PC-9 (cell line): ENCODE data around the gene PCSK7. TPM values are rescaled to one million over a fixed set of nuclear protein-coding genes. Genes with fewer than 3 reads are reported as not detected.
"Not testable (repeated sequence)": the region's sequence is repeated elsewhere in the genome, so short reads cannot be mapped to it uniquely, and the experiment has no call there.

Source experiments
- BruUV-seq: library from RNA; stranded (reverse); fragments of 400-500 nt; replicated peaks from 2 replicates; lab custom pipeline; 2021; lab: Mats Ljungman, UMichigan
- CTCF ChIA-PET: fragments of 300-600 bp; sonication (Branson Sonifier 250); formaldehyde crosslinking; loops from one replicate; lab custom pipeline; 2022; ENCODE audit warnings: antibody characterized with exemption; lab: Charles Lee
- POLR2A ChIA-PET: fragments of 300-600 bp; sonication (Branson Sonifier 250); formaldehyde crosslinking; loops from one replicate; lab custom pipeline; 2022; ENCODE audit warnings: antibody characterized with exemption; ENCODE audit not compliant: unreplicated experiment; lab: Charles Lee
- DNase-seq, 2 experiments: peaks; one replicate each; pipeline versions ENCODE4 v3.0.0 to v3.0.0-alpha.2; 2015 to 2022; ENCODE audit warnings: mixed read lengths in 1 of 2
- H2AFZ ChIP-seq: fragments of 200-600 bp; sonication (generic); 2 replicates; pipeline ENCODE4 v1.8.1; 2017; ENCODE audit warnings: antibody characterized with exemption
- H3F3A ChIP-seq: fragments of 200-600 bp; sonication (generic); 2 replicates; pipeline ENCODE4 v1.8.1; 2017; ENCODE audit warnings: antibody characterized with exemption, mild to moderate bottlenecking, low read depth; ENCODE audit not compliant: insufficient read depth
- H3K27ac ChIP-seq: fragments of 200-600 bp; sonication (generic); 2 replicates; pipeline ENCODE4 v1.6.1; 2016; ENCODE audit warnings: mixed run types
- H3K27me3 ChIP-seq: fragments of 200-600 bp; sonication (generic); 2 replicates; pipeline ENCODE4 v1.6.1; 2016; ENCODE audit warnings: low read depth, mixed run types; ENCODE audit not compliant: insufficient read depth
- H3K36me3 ChIP-seq: fragments of 200-600 bp; sonication (generic); 2 replicates; pipeline ENCODE4 v1.6.1; 2016; ENCODE audit warnings: low read depth, mixed run types
- H3K4me1 ChIP-seq: fragments of 200-600 bp; sonication (generic); replicated peaks from 2 replicates; pipeline ENCODE4 v1.6.1; 2016; ENCODE audit warnings: mixed run types; ENCODE audit not compliant: insufficient read depth
- H3K4me2 ChIP-seq: fragments of 200-600 bp; sonication (generic); 2 replicates; pipeline ENCODE4 v1.6.1; 2017; ENCODE audit warnings: mixed run types
- H3K4me3 ChIP-seq: fragments of 200-600 bp; sonication (generic); 2 replicates; pipeline ENCODE4 v1.6.1; 2016; ENCODE audit warnings: mixed run types
- H3K79me2 ChIP-seq: fragments of 200-600 bp; sonication (generic); 2 replicates; pipeline ENCODE4 v1.6.1; 2017; ENCODE audit warnings: low read depth, mixed run types
- H3K9me2 ChIP-seq: fragments of 200-600 bp; sonication (generic); 2 replicates; pipeline ENCODE4 v1.8.1; 2017; ENCODE audit warnings: mild to moderate bottlenecking; ENCODE audit not compliant: insufficient read depth
- H3K9me3 ChIP-seq: fragments of 200-600 bp; sonication (generic); 2 replicates; pipeline ENCODE4 v1.8.1; 2016; ENCODE audit warnings: low read depth; ENCODE audit not compliant: insufficient read depth
- H4K20me1 ChIP-seq: fragments of 200-600 bp; sonication (generic); 2 replicates; pipeline ENCODE4 v1.8.1; 2017; ENCODE audit not compliant: insufficient read depth
- EZH2 ChIP-seq: fragments of 200-600 bp; sonication (generic); IDR thresholded peaks from 2 replicates; pipeline ENCODE4 v1.8.0; 2017; ENCODE audit warnings: antibody characterized with exemption, low read depth
- intact Hi-C: fragments of 100-400 bp; cut with micrococcal nuclease; formaldehyde crosslinking; loops from one replicate; pipeline ENCODE4 v1.10.0; 2022; ENCODE audit not compliant: unreplicated experiment
- total RNA-seq: library from RNA; stranded (reverse); gene quantifications from 2 replicates; pipeline ENCODE4 v1.2.3, GENCODE V29; 2021
- TF ChIP-seq, protein P1 (sequence below): fragments of 200-600 bp; sonication (generic); conservative IDR thresholded peaks from 2 replicates; pipeline ENCODE4 v1.6.1; 2017; ENCODE audit warnings: mixed run types, antibody characterized with exemption, mild to moderate bottlenecking, moderate library complexity

The PCSK7 gene
- total RNA-seq, 1 experiment from 2014 or later = 41.6 TPM

- POLR2A ChIA-PET = no interaction called here
- H3F3A ChIP-seq = no peaks in the 10 kb centered on the region
Observed at GRCh38 chr11:117278347-117278746, 46.5 kb upstream of the PCSK7 start.

DNA sequence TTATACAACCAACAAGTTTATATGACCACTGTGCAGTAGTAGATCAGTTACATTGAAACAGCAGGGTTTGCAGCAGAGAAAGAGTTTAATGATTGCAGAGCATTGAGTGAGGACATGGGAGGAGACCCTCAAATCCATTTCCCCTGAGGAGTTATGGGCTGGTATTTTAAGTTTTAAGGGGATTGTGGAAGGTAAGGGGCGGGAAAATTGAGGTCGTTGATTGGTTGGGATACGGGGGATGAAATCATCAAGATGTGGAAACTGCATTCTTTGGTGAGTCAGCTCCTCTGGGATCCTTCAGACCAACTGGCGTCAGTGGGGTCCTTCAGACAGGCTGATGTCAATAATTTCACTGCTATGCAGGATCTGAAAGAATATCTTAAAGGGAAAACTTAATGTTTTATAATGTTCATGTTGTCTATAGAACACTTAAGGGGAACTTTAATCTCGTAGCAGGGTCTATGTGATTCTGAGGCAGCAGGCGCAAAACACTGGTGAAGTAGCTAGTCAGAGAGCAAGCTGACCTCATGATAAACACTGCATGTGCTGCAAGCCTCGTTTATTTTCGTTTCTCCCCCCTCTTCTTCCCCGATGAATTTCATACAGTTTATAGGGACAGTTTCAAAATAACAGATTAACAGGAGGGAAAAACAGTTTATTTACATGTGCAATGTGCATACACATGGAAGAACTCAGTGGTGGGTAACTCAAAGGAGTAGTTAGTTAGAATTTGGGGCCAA, 41.8 kb upstream of the PCSK7 start:
- Histone ChIP-seq H3K36me3 (no peaks in the 10 kb centered on the region), H3K27me3 (no peaks in the 10 kb centered on the region), H3K9me2 (no peaks in the 10 kb centered on the region), H3K4me3 (no peak overlapping the region), H3K4me1 (no peaks in the 10 kb centered on the region), H3K79me2 (no peaks in the 10 kb centered on the region), H3K9me3 (no peaks in the 10 kb centered on the region), H3K4me2 (no peak overlapping the region), H2AFZ (no peak overlapping the region), H3F3A (no peaks in the 10 kb centered on the region), H3K27ac (no peak overlapping the region), H4K20me1 (no peaks in the 10 kb centered on the region)
- BruUV-seq = no TSS peak
- intact Hi-C loops = no loop called here
- ChIA-PET CTCF (no interaction called here), POLR2A (no interaction called here)
- TF ChIP-seq, protein P1, sequence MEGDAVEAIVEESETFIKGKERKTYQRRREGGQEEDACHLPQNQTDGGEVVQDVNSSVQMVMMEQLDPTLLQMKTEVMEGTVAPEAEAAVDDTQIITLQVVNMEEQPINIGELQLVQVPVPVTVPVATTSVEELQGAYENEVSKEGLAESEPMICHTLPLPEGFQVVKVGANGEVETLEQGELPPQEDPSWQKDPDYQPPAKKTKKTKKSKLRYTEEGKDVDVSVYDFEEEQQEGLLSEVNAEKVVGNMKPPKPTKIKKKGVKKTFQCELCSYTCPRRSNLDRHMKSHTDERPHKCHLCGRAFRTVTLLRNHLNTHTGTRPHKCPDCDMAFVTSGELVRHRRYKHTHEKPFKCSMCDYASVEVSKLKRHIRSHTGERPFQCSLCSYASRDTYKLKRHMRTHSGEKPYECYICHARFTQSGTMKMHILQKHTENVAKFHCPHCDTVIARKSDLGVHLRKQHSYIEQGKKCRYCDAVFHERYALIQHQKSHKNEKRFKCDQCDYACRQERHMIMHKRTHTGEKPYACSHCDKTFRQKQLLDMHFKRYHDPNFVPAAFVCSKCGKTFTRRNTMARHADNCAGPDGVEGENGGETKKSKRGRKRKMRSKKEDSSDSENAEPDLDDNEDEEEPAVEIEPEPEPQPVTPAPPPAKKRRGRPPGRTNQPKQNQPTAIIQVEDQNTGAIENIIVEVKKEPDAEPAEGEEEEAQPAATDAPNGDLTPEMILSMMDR = no peak
- TF ChIP-seq EZH2 = no peak
- no peak for DNase-seq

More at GRCh38 chr11:117278347-117278746, 46.5 kb upstream of the PCSK7 start:
- no peak overlapping the region for H3K4me2 ChIP-seq
- no peaks in the 10 kb centered on the region for H3K79me2 ChIP-seq
- H2AFZ ChIP-seq = no peak overlapping the region
- no TSS peak for BruUV-seq
- no peaks in the 10 kb centered on the region for H3K4me1 ChIP-seq
- DNase-seq = no peak
- intact Hi-C loops = no loop called here
- CTCF ChIA-PET = no interaction called here
- peaks cover 5% of the 10 kb centered on the region; the same call in 1 of the 2 replicates for H3K36me3 ChIP-seq
- H3K4me3 ChIP-seq = no peak overlapping the region
- H3K27ac ChIP-seq = no peak overlapping the region
- no peaks in the 10 kb centered on the region for H3K9me3 ChIP-seq
- TF ChIP-seq, protein P1 = no peak
- TF ChIP-seq EZH2 = no peak
- no peaks in the 10 kb centered on the region for H3K27me3 ChIP-seq
- H4K20me1 ChIP-seq = no peaks in the 10 kb centered on the region
- H3K9me2 ChIP-seq = no peaks in the 10 kb centered on the region

GRCh38 chr11:117272175-117272574, 40.3 kb upstream of the PCSK7 start:
- POLR2A ChIA-PET = interaction anchor here (0.6 kb wide), 1 partner anchor 134 kb away, joined by 3 read pairs; no protein-coding TSS in a partner anchor
- H3K27ac ChIP-seq, H3K27me3 ChIP-seq, H3K9me3 ChIP-seq, CTCF ChIA-PET, DNase-seq, H3K4me1 ChIP-seq, H3F3A ChIP-seq, H3K4me3 ChIP-seq, H3K9me2 ChIP-seq, BruUV-seq, H3K4me2 ChIP-seq, H4K20me1 ChIP-seq, H3K79me2 ChIP-seq, intact Hi-C loops, H3K36me3 ChIP-seq, H2AFZ ChIP-seq: not testable (repeated sequence)
